PC-3 (cell line): ENCODE data around the gene FKBP15. TPM values are rescaled to one million over a fixed set of nuclear protein-coding genes. Genes with fewer than 3 reads are reported as not detected.

Experiments used
- ATAC-seq: fragments of 200-7000 bp; cut with Tn5 transposase; 2 replicates; pipeline ENCODE4 v1.9.1; 2020; ENCODE audit warnings: mild to moderate bottlenecking, moderate library complexity
- BruUV-seq: library from RNA; stranded (reverse); fragments of 400-500 nt; replicated peaks from 2 replicates; lab custom pipeline; 2021; lab: Mats Ljungman, UMichigan
- CTCF ChIA-PET: fragments of 300-600 bp; sonication (Branson Sonifier 250); formaldehyde crosslinking; loops from one replicate; lab custom pipeline; 2022; ENCODE audit warnings: antibody characterized with exemption; lab: Charles Lee
- POLR2A ChIA-PET: fragments of 300-600 bp; sonication (Branson Sonifier 250); formaldehyde crosslinking; loops from one replicate; lab custom pipeline; 2022; ENCODE audit warnings: antibody characterized with exemption; ENCODE audit not compliant: unreplicated experiment; lab: Charles Lee
- DNase-seq: peaks from one replicate; pipeline ENCODE4 v3.0.0-alpha.2; 2015
- H2AFZ ChIP-seq: fragments of 300-600 bp; sonication (generic); 2 replicates; pipeline ENCODE4 v1.6.0; 2016; ENCODE audit warnings: antibody characterized with exemption, low read length
- H3F3A ChIP-seq: fragments of 300-600 bp; sonication (generic); one replicate; pipeline ENCODE4 v1.6.0; 2017; ENCODE audit warnings: antibody characterized with exemption, low read length, control low read depth, mild to moderate bottlenecking; ENCODE audit not compliant: unreplicated experiment
- H3K27ac ChIP-seq: fragments of 300-600 bp; sonication (generic); 2 replicates; pipeline ENCODE4 v1.5.1; 2016; ENCODE audit warnings: mild to moderate bottlenecking, low read length
- H3K27me3 ChIP-seq: fragments of 300-600 bp; sonication (generic); 2 replicates; pipeline ENCODE4 v1.6.1; 2016; ENCODE audit warnings: low read length, mixed read lengths
- H3K36me3 ChIP-seq: fragments of 300-600 bp; sonication (generic); 2 replicates; pipeline ENCODE4 v1.6.1; 2016; ENCODE audit warnings: low read depth, mixed run types, low read length, mixed read lengths
- H3K4me1 ChIP-seq: fragments of 300-600 bp; sonication (generic); 2 replicates; pipeline ENCODE4 v1.5.1; 2016; ENCODE audit warnings: low read length; ENCODE audit not compliant: insufficient read depth
- H3K4me2 ChIP-seq: fragments of 300-600 bp; sonication (generic); 2 replicates; pipeline ENCODE4 v1.6.0; 2016; ENCODE audit warnings: low read length
- H3K4me3 ChIP-seq: fragments of 300-600 bp; sonication (generic); 2 replicates; pipeline ENCODE4 v1.5.1; 2016; ENCODE audit warnings: mild to moderate bottlenecking, low read length, mixed read lengths
- H3K79me2 ChIP-seq: fragments of 300-600 bp; sonication (generic); 2 replicates; pipeline ENCODE4 v1.6.1; 2017; ENCODE audit warnings: low read length, mixed read lengths
- H3K9ac ChIP-seq: fragments of 300-600 bp; sonication (generic); 2 replicates; pipeline ENCODE4 v1.6.0; 2016; ENCODE audit warnings: mild to moderate bottlenecking, low read length
- H3K9me2 ChIP-seq: fragments of 300-600 bp; sonication (generic); replicated peaks from 2 replicates; pipeline ENCODE4 v1.6.1; 2016; ENCODE audit warnings: mixed run types, low read length, mixed read lengths
- H3K9me3 ChIP-seq: fragments of 300-600 bp; sonication (generic); 2 replicates; pipeline ENCODE4 v1.6.1; 2016; ENCODE audit warnings: low read length, mixed read lengths
- H4K20me1 ChIP-seq: fragments of 300-600 bp; sonication (generic); 2 replicates; pipeline ENCODE4 v1.6.1; 2016; ENCODE audit warnings: low read length, mixed read lengths
- CTCF ChIP-seq: fragments of 300-600 bp; sonication (generic); conservative IDR thresholded peaks from 2 replicates; pipeline ENCODE4 v1.5.1; 2017; ENCODE audit warnings: antibody characterized with exemption, low read depth, mild to moderate bottlenecking, low read length
- EZH2 ChIP-seq: fragments of 300-600 bp; sonication (generic); IDR thresholded peaks from one replicate; pipeline ENCODE4 v1.6.1; 2017; ENCODE audit warnings: antibody characterized with exemption, mild to moderate bottlenecking, low read length; ENCODE audit not compliant: unreplicated experiment
- EZH2phosphoT487 ChIP-seq: fragments of 300-600 bp; sonication (generic); IDR thresholded peaks from 2 replicates; pipeline ENCODE4 v1.6.1; 2018; ENCODE audit warnings: mild to moderate bottlenecking, antibody characterized with exemption, low read length, borderline replicate concordance
- intact Hi-C: fragments of 100-400 bp; cut with micrococcal nuclease; formaldehyde crosslinking; loops from 2 replicates; pipeline ENCODE4 v1.9.0; 2023
- total RNA-seq: library from RNA; depleted of rRNA; stranded (reverse); fragments of >200 nt; gene quantifications from 2 replicates; pipeline ENCODE4 v1.2.3, GENCODE V29; 2014

Gene FKBP15
- total RNA-seq, 1 experiment from 2014 or later, result 15.0 TPM

- H3K36me3 ChIP-seq, result no peaks in the 10 kb centered on the region
- no peak overlapping the region for H3K4me2 ChIP-seq
- H2AFZ ChIP-seq, result no peak overlapping the region
- no peaks in the 10 kb centered on the region for H3K9me3 ChIP-seq
- TF ChIP-seq CTCF, result no peak
- no peak for TF ChIP-seq EZH2phosphoT487
- TF ChIP-seq EZH2, result no peak
- no peaks in the 10 kb centered on the region for H4K20me1 ChIP-seq
- DNase-seq, result no peak
- BruUV-seq, result no TSS peak
- no peaks in the 10 kb centered on the region for H3F3A ChIP-seq
- H3K9ac ChIP-seq, result no peak overlapping the region
- H3K27me3 ChIP-seq, result no peaks in the 10 kb centered on the region
- no peaks in the 10 kb centered on the region for H3K9me2 ChIP-seq
- peaks cover 15% of the 10 kb centered on the region; the same call in 1 of the 2 replicates for H3K4me1 ChIP-seq
- H3K27ac ChIP-seq, result no peak overlapping the region
- ATAC-seq, result no peak
- H3K79me2 ChIP-seq, result no peaks in the 10 kb centered on the region
- intact Hi-C loops, result no loop called here
- ChIA-PET POLR2A (no interaction called here), CTCF (no interaction called here)
- H3K4me3 ChIP-seq, result no peak overlapping the region
These were observed 67.5 kb downstream of the FKBP15 start for GRCh38 chr9:113153599-113153998.

- POLR2A ChIA-PET, result no interaction called here
- Histone ChIP-seq H3K27me3 (no peaks in the 10 kb centered on the region), H3K36me3 (no peaks in the 10 kb centered on the region), H4K20me1 (no peaks in the 10 kb centered on the region), H3K27ac (no peak overlapping the region), H3K4me1 (peaks cover 15% of the 10 kb centered on the region; the same call in 1 of the 2 replicates), H3K9me3 (no peaks in the 10 kb centered on the region), H3K4me3 (no peak overlapping the region), H3F3A (no peaks in the 10 kb centered on the region), H3K9me2 (no peaks in the 10 kb centered on the region), H3K79me2 (no peaks in the 10 kb centered on the region), H3K4me2 (0 out of 2 replicates have a peak overlapping the region, but pooled peaks have one; percentile 94), H2AFZ (no peak overlapping the region), H3K9ac (no peak overlapping the region)
- no TSS peak for BruUV-seq
- DNase-seq (peak; percentile 54), ATAC-seq (no peak)
- TF ChIP-seq CTCF (no peak; the same call in 1 of the 2 replicates), EZH2 (no peak), EZH2phosphoT487 (no peak)
- CTCF ChIA-PET, result no interaction called here
- intact Hi-C loops, result no loop called here
These were observed 68.4 kb downstream of the FKBP15 start for GRCh38 chr9:113152699-113153098.
